ENCODE results near the gene EHD3. TPM values are rescaled to one million over a fixed set of nuclear protein-coding genes. Genes with fewer than 3 reads are reported as not detected.

EHD3 gene
- total RNA-seq, 5 donors from 2014 or later (not counting 1 experiment from before 2014, with no cell fraction given): 2.9 to 4.2 (median 4.0) TPM

- CTCF ChIA-PET: interaction anchor here in 1 of 2 donors (0.6 kb wide), 1 partner anchor 9 kb away, joined by 3 read pairs; no protein-coding TSS in a partner anchor
- H3K36me3 ChIP-seq (ENCODE audit: control insufficient read depth in 2 of 2, extremely low read depth in 1 of 2, insufficient read depth in 1 of 2, low read length in 1 of 2): peaks cover 2 to 3% of the 10 kb centered on the region in 2 donors
- peaks cover 22% of the 10 kb centered on the region for H3K36me3 Mint-ChIP-seq
- no peaks in the 10 kb centered on the region for H3K27me3 ChIP-seq (replicated peaks in 1 of 2; ENCODE audit: control insufficient read depth in 2 of 2, extremely low read depth in 1 of 2, insufficient read depth in 2 of 2, low read length in 1 of 2)
- H3K27ac Mint-ChIP-seq: no peak overlapping the region
- DNase-seq (no peak), ATAC-seq (replicated peaks in 1 of 4) (no peak)
- no peak overlapping the region for H3K27ac ChIP-seq (ENCODE audit: low read length)
- no peaks in the 10 kb centered on the region for H3K9me3 Mint-ChIP-seq
- peaks cover 0 to 5% (median 0%) of the 10 kb centered on the region in 3 donors for H3K4me1 Mint-ChIP-seq
- no peak overlapping the region for H3K4me3 Mint-ChIP-seq
- WGBS (ENCODE audit: insufficient coverage): 82% methylated on average over 3 of the region's 4 CpGs
- H3K4me1 ChIP-seq (ENCODE audit: control insufficient read depth in 1 of 2, extremely low read depth in 1 of 2, insufficient read depth in 2 of 2, low read length in 2 of 2): no peaks in the 10 kb centered on the region
- no peak overlapping the region for H3K4me3 ChIP-seq (ENCODE audit: control insufficient read depth in 1 of 2, extremely low read depth in 1 of 2, low read length in 1 of 2)
- POLR2A ChIA-PET: no interaction called here
- no peaks in the 10 kb centered on the region for H3K27me3 Mint-ChIP-seq
- no peaks in the 10 kb centered on the region for H3K9me3 ChIP-seq
Observed at GRCh38 chr2:31256611-31257382, 22.8 kb downstream of the EHD3 start.

- Histone ChIP-seq H3K36me3 (ENCODE audit: control insufficient read depth in 2 of 2, extremely low read depth in 1 of 2, insufficient read depth in 1 of 2, low read length in 1 of 2) (peaks cover 2 to 3% of the 10 kb centered on the region in 2 donors), H3K4me1 (ENCODE audit: control insufficient read depth in 1 of 2, extremely low read depth in 1 of 2, insufficient read depth in 2 of 2, low read length in 2 of 2) (no peaks in the 10 kb centered on the region), H3K9me3 (no peaks in the 10 kb centered on the region), H3K4me3 (ENCODE audit: control insufficient read depth in 1 of 2, extremely low read depth in 1 of 2, low read length in 1 of 2) (no peak overlapping the region), H3K27ac (ENCODE audit: low read length) (no peak overlapping the region), H3K27me3 (replicated peaks in 1 of 2; ENCODE audit: control insufficient read depth in 2 of 2, extremely low read depth in 1 of 2, insufficient read depth in 2 of 2, low read length in 1 of 2) (no peaks in the 10 kb centered on the region)
- Mint-ChIP-seq H3K27ac (no peak overlapping the region), H3K4me1 (no peaks in the 10 kb centered on the region), H3K4me3 (no peak overlapping the region), H3K9me3 (no peaks in the 10 kb centered on the region), H3K36me3 (peaks cover 24% of the 10 kb centered on the region), H3K27me3 (no peaks in the 10 kb centered on the region)
- ATAC-seq (replicated peaks in 1 of 4): no peak
- ChIA-PET CTCF (interaction anchor here in 1 of 2 donors (0.7 kb wide), 1 partner anchor 55 kb away, joined by 3 read pairs; no protein-coding TSS in a partner anchor), POLR2A (no interaction called here)
- 78% methylated on average over 3 of the region's 5 CpGs for WGBS (ENCODE audit: insufficient coverage)
- DNase-seq: no peak
Observed at GRCh38 chr2:31258351-31258750, 24.4 kb downstream of the EHD3 start.

GRCh38 chr2:31259075-31259474 lies 25.1 kb downstream of the EHD3 start:
- no CpG with 5 or more reads among the region's 3 CpGs for WGBS (ENCODE audit: insufficient coverage)
- H3K4me3 Mint-ChIP-seq: no peak overlapping the region
- POLR2A ChIA-PET: no interaction called here

GRCh38 chr2:31260870-31261269 lies 26.9 kb downstream of the EHD3 start:
- CTCF ChIA-PET: no interaction called here

More at GRCh38 chr2:31259075-31259474, 25.1 kb downstream of the EHD3 start:
- Histone ChIP-seq H3K4me3 (ENCODE audit: control insufficient read depth in 1 of 2, extremely low read depth in 1 of 2, low read length in 1 of 2) (no peak overlapping the region), H3K27me3 (replicated peaks in 1 of 2; ENCODE audit: control insufficient read depth in 2 of 2, extremely low read depth in 1 of 2, insufficient read depth in 2 of 2, low read length in 1 of 2) (no peaks in the 10 kb centered on the region), H3K9me3 (no peaks in the 10 kb centered on the region), H3K4me1 (ENCODE audit: control insufficient read depth in 1 of 2, extremely low read depth in 1 of 2, insufficient read depth in 2 of 2, low read length in 2 of 2) (no peaks in the 10 kb centered on the region), H3K27ac (ENCODE audit: low read length) (no peak overlapping the region), H3K36me3 (ENCODE audit: control insufficient read depth in 2 of 2, extremely low read depth in 1 of 2, insufficient read depth in 1 of 2, low read length in 1 of 2) (peaks cover under 1 to 3% of the 10 kb centered on the region in 2 donors)
- DNase-seq (no peak), ATAC-seq (replicated peaks in 1 of 4) (no peak)
- CTCF ChIA-PET: no interaction called here
- Mint-ChIP-seq H3K4me1 (no peaks in the 10 kb centered on the region), H3K36me3 (peaks cover 24% of the 10 kb centered on the region), H3K9me3 (no peaks in the 10 kb centered on the region), H3K27me3 (no peaks in the 10 kb centered on the region), H3K27ac (no peak overlapping the region)

GRCh38 chr2:31263636-31264190 lies 29.8 kb downstream of the EHD3 start:
- no peaks in the 10 kb centered on the region for H3K27me3 Mint-ChIP-seq
- H3K36me3 Mint-ChIP-seq: peaks cover 35% of the 10 kb centered on the region
- DNase-seq (no peak), ATAC-seq (replicated peaks in 1 of 4) (no peak)
- no peaks in the 10 kb centered on the region for H3K4me1 Mint-ChIP-seq
- Histone ChIP-seq H3K36me3 (ENCODE audit: control insufficient read depth in 2 of 2, extremely low read depth in 1 of 2, insufficient read depth in 1 of 2, low read length in 1 of 2) (peaks cover 0 to 4% of the 10 kb centered on the region in 2 donors), H3K27me3 (replicated peaks in 1 of 2; ENCODE audit: control insufficient read depth in 2 of 2, extremely low read depth in 1 of 2, insufficient read depth in 2 of 2, low read length in 1 of 2) (no peaks in the 10 kb centered on the region), H3K27ac (ENCODE audit: low read length) (no peak overlapping the region), H3K4me1 (ENCODE audit: control insufficient read depth in 1 of 2, extremely low read depth in 1 of 2, insufficient read depth in 2 of 2, low read length in 2 of 2) (no peaks in the 10 kb centered on the region), H3K9me3 (no peaks in the 10 kb centered on the region), H3K4me3 (ENCODE audit: control insufficient read depth in 1 of 2, extremely low read depth in 1 of 2, low read length in 1 of 2) (no peak overlapping the region)
- no peak overlapping the region for H3K4me3 Mint-ChIP-seq
- CTCF ChIA-PET: no interaction called here
- no peak overlapping the region for H3K27ac Mint-ChIP-seq
- H3K9me3 Mint-ChIP-seq: no peaks in the 10 kb centered on the region
- POLR2A ChIA-PET: no interaction called here
- WGBS (ENCODE audit: insufficient coverage): 93% methylated on average over 3 of the region's 3 CpGs

More at GRCh38 chr2:31260870-31261269, 26.9 kb downstream of the EHD3 start:
- Mint-ChIP-seq H3K4me3 (no peak overlapping the region), H3K27me3 (no peaks in the 10 kb centered on the region), H3K4me1 (no peaks in the 10 kb centered on the region), H3K27ac (no peak overlapping the region), H3K36me3 (peaks cover 26% of the 10 kb centered on the region), H3K9me3 (no peaks in the 10 kb centered on the region)
- H3K4me1 ChIP-seq (ENCODE audit: control insufficient read depth in 1 of 2, extremely low read depth in 1 of 2, insufficient read depth in 2 of 2, low read length in 2 of 2): no peaks in the 10 kb centered on the region
- ATAC-seq (replicated peaks in 1 of 4) (no peak), DNase-seq (no peak)
- WGBS (ENCODE audit: insufficient coverage): 87% methylated on average over 4 of the region's 4 CpGs
- H3K9me3 ChIP-seq: no peaks in the 10 kb centered on the region
- no peak overlapping the region for H3K27ac ChIP-seq (ENCODE audit: low read length)
- H3K4me3 ChIP-seq (ENCODE audit: control insufficient read depth in 1 of 2, extremely low read depth in 1 of 2, low read length in 1 of 2): no peak overlapping the region
- peaks cover 0 to 4% of the 10 kb centered on the region in 2 donors for H3K36me3 ChIP-seq (ENCODE audit: control insufficient read depth in 2 of 2, extremely low read depth in 1 of 2, insufficient read depth in 1 of 2, low read length in 1 of 2)
- no peaks in the 10 kb centered on the region for H3K27me3 ChIP-seq (replicated peaks in 1 of 2; ENCODE audit: control insufficient read depth in 2 of 2, extremely low read depth in 1 of 2, insufficient read depth in 2 of 2, low read length in 1 of 2)
- POLR2A ChIA-PET: no interaction called here

GRCh38 chr2:31265234-31265633 lies 31.3 kb downstream of the EHD3 start:
- no peak for ATAC-seq (replicated peaks in 1 of 4)
- CTCF ChIA-PET: no interaction called here
- H3K36me3 Mint-ChIP-seq: peaks cover 35% of the 10 kb centered on the region
- POLR2A ChIA-PET: no interaction called here
- Histone ChIP-seq H3K9me3 (no peaks in the 10 kb centered on the region), H3K4me3 (ENCODE audit: control insufficient read depth in 1 of 2, extremely low read depth in 1 of 2, low read length in 1 of 2) (no peak overlapping the region), H3K4me1 (ENCODE audit: control insufficient read depth in 1 of 2, extremely low read depth in 1 of 2, insufficient read depth in 2 of 2, low read length in 2 of 2) (no peaks in the 10 kb centered on the region), H3K27me3 (replicated peaks in 1 of 2; ENCODE audit: control insufficient read depth in 2 of 2, extremely low read depth in 1 of 2, insufficient read depth in 2 of 2, low read length in 1 of 2) (no peaks in the 10 kb centered on the region), H3K36me3 (ENCODE audit: control insufficient read depth in 2 of 2, extremely low read depth in 1 of 2, insufficient read depth in 1 of 2, low read length in 1 of 2) (peaks cover 0 to 4% of the 10 kb centered on the region in 2 donors), H3K27ac (ENCODE audit: low read length) (no peak overlapping the region)
- no peaks in the 10 kb centered on the region for H3K27me3 Mint-ChIP-seq
- H3K9me3 Mint-ChIP-seq: no peaks in the 10 kb centered on the region
- DNase-seq: no peak
- H3K27ac Mint-ChIP-seq: no peak overlapping the region
- no peaks in the 10 kb centered on the region for H3K4me1 Mint-ChIP-seq
- 84% methylated on average over 3 of the region's 6 CpGs for WGBS (ENCODE audit: insufficient coverage)
- H3K4me3 Mint-ChIP-seq: no peak overlapping the region

All from T-cell (primary cell).